OCI-LY1 (cell line): ENCODE data around the gene PHOX2A.

Source experiments
- CTCF ChIP-seq: fragments of 200-600 bp; sonication (generic), shearing (Covaris generic); IDR thresholded peaks from 2 replicates; pipeline ENCODE4 v1.5.1; 2017; ENCODE audit warnings: mild to moderate bottlenecking, antibody characterized with exemption, low read length, moderate library complexity, mixed read lengths
- EZH2 ChIP-seq: fragments of 200-600 bp; sonication (generic), shearing (Covaris generic); IDR thresholded peaks from 2 replicates; pipeline ENCODE4 v1.8.0; 2017; ENCODE audit warnings: borderline replicate concordance, mixed run types, mild to moderate bottlenecking, antibody characterized with exemption, low read length, moderate library complexity, mixed read lengths

GRCh38 chr11:72204886-72205285, 39.1 kb downstream of the PHOX2A start:
- TF ChIP-seq CTCF (no peak), EZH2 (no peak)
